SHP77 (cell line): ENCODE measurements around the gene GRK1.

Source experiments
- DNase-seq, 2 experiments: peaks; one replicate each; lab custom pipeline; 2025; lab: John Stamatoyannopoulos, UW

GRK1 gene

DNA sequence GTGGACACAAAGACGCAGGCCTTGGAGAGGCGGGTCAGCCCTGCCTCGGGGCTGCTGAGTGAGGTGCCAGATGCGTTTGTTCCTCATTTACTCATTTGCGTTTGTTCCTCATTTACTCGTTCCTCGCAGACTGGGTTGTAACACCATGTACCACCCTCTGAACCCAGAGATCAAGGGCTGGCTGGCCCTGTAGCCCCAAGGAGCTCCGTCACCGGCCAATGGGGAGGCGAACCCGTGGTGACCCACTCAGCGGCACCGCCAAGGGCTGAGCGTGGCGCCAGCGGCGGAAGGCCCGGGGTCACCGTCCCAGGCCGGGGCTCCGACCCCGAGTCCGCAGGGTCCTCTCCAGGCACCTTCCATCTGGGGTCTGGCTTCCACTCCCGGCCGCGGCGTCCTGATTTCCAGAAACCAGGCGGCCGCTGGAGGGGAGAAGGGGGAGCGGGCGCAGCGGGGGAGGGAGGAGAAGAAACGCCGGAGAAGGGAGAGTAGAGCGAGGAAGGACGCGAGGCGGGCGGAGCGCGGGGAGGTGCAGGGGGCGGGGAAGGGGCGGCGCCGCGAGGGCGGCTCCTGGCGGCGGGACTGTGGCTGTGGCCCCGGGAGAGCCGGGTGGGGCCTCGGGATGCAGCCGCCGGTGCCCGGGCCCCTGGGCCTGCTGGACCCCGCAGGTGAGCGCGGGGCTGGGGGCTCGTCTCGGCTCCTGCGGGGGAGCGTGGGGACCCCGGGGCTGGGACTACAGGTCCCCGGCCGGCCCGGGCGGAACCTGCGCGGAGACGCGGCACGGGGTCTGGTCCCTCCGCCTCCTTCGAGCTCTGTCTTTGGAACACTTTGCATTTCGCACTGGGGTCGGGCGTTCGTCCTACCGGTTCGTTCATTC lies 91.9 kb downstream of the GRK1 start, which contains the start of gene TMEM255B:
Gene TMEM255B, plus strand, starts transcription at position 576 of the 874 bp plus-strand sequence. Its CDS starts 44 bp downstream, at position 620.
- DNase-seq, result peak; percentile 85 to 87

GRCh38 chr13:113759525-113760137 lies 92.6 kb downstream of the GRK1 start:
- DNase-seq, result peak; percentile 65 to 68

- no peak for DNase-seq
Observed at GRCh38 chr13:113761136-113761535, 94.1 kb downstream of the GRK1 start.

DNA sequence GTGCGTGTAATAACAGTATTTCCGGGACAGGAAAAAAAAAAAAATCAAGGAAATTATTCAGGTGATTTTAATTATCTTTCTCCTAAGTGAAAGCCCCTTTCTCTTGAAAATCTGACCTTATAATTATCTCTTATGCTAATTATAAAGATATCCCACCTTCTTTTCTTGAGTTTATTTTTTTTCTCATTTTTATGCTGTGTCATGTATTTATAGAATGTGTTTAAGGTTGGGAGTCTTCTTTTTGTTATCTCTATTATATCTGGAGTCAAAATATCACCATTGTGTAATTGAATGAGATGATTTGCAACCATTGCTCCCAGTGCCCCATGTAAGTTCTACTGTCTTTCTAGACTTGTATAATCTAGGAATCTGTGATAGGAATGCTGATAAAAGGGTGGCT lies 95.1 kb downstream of the GRK1 start:
- DNase-seq, result no peak

DNA sequence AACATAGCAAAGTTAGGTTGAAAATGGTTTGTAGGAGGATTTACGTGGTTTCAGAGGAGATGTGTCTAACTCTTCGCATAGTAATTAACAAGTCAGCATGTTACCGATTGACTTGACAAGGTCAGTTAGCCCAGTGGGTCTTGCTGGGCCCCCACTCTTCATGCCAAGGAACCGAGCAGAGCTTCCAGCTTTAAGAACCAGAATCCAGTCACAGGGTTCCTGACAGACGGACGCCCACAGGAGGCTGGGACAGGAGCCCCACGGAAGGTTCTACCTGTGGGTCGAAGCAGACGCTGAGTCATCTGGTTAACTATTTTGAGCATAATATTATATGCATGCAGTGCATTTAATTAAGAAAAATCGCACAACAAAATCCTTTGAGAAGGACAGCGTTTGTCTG lies 95.5 kb downstream of the GRK1 start:
- DNase-seq, result no peak

GRCh38 chr13:113763254-113763653 lies 96.2 kb downstream of the GRK1 start:
- no peak for DNase-seq

DNA sequence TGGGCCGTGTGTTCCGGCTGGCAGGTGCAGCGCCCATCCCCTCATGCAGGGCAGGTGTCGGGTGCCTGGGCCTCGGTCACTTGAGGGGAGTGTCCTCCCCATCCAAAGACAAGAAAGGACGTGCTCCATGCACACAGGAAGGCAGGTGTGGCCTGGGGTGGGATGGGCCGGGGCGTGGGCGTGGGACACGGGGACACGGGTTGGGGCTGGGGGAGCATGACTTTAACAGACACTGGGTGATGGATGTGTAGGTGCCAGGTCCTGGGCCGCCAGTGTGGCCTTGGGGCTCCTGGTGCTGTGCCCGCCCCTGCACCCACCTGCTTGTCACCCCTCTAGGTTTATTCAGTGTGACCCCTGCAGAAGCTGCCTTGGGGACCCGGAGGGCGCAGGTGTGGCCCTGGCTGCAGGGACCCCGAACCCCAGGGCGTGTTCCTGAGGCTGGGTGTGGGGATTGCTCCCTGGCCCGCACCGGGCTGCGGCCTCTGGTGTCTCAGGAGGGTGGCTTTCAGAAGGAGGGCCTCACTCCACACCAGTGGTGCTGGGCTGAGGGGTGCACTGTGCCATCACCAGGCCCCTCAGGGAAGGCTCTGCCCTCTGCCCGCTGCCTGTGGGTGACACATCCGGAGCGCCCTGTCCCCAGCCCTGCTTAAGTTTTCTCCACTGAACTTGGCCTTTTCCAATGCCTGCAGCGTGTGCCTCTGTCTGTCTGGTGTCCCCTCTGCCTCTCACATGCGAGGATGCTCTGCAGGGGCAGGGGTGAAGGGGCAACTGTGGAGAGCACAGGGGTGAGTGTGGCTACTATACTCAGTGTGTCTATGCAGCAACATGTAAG lies 97.2 kb downstream of the GRK1 start:
- DNase-seq, result peak in 1 of 2 experiments; percentile 29

DNA sequence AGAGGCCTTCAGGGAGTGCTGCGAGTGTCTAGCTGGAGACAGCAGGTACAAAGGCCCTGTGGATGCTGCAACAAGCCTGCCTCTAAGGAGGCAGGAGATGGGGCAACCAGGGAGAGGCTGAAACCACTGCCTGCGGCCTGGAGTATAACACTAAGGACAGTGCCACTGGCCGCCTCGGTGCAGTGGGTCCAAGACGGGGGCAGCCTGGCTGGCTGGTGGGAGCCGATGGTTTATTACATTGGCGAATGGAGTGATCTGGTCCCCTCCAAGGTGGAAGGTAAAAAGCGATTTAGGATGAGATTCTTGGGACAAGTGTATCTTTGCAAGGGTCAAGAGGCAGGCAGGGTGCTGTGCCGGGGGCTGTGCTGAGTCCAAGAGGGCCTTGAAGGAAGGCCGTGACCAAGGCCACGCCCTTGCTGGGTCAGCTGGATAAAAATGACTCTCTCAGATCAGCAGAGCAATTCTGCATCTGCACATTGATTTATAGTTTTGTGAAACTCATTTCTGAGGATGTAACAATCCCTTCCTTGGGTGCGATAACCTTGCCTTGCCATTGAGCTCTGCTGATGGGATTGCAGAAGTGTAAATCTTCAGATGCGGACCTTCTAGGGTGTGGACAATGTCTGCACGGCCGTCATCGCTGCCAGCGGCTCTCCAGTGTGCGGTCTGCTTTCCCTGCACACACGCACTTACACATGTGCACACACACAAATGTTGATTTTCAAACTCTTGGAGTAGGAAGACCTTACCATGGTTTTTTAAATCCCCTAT lies 98.0 kb downstream of the GRK1 start:
- no peak for DNase-seq

GRCh38 chr13:113765564-113765910 lies 98.5 kb downstream of the GRK1 start:
- DNase-seq, result no peak

DNA sequence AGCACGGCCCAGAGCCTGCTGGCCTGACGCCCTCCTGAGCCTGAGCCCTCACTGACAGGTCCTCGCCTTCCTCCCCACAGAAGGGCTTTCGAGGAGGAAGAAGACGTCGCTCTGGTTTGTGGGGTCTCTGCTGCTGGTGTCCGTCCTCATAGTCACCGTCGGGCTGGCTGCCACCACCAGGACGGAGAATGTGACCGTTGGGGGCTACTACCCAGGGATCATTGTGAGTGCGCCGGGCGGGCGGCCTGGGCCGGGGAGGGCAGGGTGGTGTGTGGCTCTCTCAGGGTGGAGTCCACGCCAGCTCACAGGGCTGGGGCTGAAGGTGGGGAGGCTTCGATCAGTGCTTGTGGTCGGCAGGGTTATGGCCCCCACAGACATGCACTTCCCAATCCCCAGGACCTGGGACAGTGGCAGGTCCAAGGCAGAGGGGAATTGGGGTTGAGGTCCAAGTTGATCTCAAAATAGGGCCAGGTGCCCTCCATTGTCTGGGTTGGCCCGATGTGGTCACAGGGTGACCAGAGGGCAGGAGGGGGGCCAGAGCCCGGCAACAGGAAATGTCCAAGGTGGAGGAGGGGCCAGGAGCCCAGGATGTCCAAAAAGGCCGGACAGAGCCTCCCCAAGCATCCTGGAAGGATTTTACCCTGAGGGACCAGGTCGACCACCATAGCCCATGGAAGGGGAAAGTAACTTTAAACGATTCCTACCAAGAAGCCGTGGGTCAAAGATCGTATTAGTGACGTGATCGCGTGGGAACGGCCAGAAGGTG lies 99.2 kb downstream of the GRK1 start:
- no peak for DNase-seq

DNA sequence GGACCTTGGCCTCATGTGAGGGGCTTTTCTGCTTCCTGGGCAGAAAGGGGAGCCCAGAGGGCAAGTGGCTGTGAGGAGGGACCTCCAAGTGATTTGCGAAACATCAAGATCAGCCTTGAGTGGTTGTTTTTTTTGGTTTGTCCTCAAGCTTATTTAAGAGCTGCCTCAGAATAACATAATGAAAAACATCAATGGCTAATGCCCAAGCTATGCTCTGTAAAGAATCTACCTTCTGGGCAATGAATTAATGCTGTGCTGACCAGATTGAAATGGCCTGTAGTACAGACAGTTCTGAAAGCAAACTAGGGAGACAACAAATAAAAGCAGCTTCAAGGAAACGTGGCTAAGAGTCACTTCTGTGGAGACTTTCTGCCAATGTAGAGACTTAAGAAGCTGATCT lies 100.3 kb downstream of the GRK1 start:
- DNase-seq, result no peak

- DNase-seq, result no peak
Observed at GRCh38 chr13:113768018-113768905, 101.2 kb downstream of the GRK1 start.

DNA sequence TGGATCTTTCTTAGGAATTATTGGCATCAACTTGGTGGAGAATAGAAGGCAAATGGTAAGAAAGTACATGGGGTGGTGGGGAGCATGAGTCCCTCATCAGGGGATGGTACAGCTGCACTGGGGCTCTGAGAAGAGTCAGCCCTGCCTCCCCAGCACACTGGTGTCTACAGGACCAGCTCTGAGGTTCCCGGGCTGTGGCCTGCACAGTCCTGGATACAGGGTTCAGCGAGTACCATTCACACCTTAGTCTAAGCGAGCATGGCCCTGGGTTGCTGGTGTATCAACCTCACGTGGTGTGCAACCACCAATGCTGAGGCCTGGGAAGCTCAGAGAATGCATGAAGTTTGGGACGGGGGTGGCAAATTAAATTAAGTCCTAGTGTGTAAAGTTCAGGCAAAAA lies 102.1 kb downstream of the GRK1 start:
- no peak for DNase-seq

- no peak for DNase-seq
Observed at GRCh38 chr13:113769881-113770280, 102.9 kb downstream of the GRK1 start.

DNA sequence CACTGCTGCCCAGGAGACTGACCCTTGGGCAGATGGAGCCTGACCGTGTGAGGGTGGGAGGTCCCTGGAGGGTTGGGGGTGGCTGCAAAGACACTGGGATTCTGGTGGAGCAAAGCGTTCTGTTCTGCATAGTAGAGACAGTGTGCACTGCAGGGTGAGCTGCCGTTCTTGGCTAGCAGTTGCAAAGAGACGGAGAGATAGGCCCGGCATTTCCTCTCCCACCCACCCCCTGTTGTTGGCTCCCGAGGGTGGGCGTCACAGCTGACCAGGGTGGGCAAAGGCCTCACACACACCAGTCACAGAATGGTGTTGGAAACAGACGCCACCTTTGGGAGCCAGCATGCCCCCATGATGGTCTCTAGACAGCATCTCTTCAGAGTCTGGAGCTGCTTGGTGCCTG lies 103.4 kb downstream of the GRK1 start:
- no peak for DNase-seq

- DNase-seq, result no peak
Observed at GRCh38 chr13:113770937-113771336, 103.9 kb downstream of the GRK1 start.

DNA sequence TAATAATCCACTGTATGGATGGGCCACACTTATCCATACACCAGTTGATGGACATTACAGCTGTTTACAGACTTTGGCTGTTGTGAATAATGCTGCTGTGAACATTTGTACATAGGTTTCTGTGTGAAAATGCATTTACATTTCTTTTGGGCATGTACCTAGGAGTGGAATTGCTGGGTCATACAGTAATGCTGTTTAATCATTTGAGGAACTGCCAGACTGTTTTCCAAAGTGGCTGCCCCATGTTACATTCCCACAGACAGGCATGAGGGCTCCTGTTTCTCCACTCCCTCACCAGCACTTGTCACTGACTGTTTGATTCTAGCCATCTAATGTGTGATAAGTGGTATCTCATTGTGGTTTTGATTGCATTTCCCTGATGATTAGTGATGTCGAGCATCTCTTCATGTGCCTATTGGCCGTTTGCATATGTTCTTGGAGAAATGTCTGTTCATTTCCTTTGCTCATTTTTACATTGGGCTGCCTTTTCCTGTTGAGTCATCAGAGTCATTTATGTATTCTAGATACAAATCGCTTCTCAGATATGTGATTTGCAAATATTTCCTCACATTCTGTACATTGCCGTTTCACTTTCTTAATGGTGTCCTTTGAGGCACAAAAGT lies 104.8 kb downstream of the GRK1 start:
- no peak for DNase-seq

DNA sequence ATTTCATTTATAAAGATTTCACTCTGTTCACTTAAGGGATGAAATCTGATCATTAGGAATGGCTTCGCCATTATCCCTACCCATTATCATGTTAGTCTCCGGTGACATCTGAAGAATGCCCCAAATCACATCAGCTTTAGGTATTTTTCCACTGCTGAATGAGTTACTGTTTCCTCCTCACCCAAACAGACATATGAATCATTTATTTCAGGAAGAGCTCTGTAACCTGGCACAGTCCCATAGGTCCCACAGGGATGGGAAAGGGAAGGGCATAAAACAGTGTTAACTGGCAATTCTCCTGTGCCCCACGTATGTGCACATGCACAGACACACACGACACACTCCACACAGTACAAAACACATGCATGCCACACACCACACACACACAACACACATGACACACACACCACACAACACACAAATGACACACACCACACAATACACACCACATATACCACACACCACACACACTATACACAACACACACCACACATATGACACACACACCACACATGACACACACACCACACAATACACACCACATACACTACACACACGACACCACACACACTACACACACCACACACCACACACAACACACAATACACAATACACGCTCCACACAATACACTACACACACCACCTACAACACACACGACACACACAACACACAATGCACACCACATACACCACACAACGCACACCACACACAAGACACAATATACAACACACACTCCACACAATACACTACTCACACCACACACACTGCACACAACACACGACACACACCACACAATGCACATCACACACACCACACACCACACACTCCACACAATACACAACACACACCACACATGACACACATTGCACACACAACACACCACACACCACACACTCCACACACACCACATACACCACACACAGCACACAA lies 107.4 kb downstream of the GRK1 start:
- DNase-seq, result no peak
